Parathyroid adenoma (tissue), 2 donors: ENCODE data around the gene KRT14.
"Not testable (repeated sequence)": the region's sequence is repeated elsewhere in the genome, so short reads cannot be mapped to it uniquely, and the experiment has no call there.

Experiments
- H2AFZ ChIP-seq: fragments of 300-600 bp; sonication (generic); one replicate; pipeline ENCODE4 v1.7.0; 2017; ENCODE audit warnings: antibody characterized with exemption, mild to moderate bottlenecking
- H3K27ac ChIP-seq: fragments of 300-600 bp; sonication (generic); one replicate; pipeline ENCODE4 v1.7.0; 2017
- H3K27me3 ChIP-seq: fragments of 300-600 bp; sonication (generic); one replicate; pipeline ENCODE4 v1.7.0; 2017; ENCODE audit warnings: low read length; ENCODE audit not compliant: control insufficient read depth, insufficient read depth
- H3K36me3 ChIP-seq: fragments of 300-600 bp; sonication (generic); one replicate; pipeline ENCODE4 v1.7.0; 2017; ENCODE audit warnings: low read length; ENCODE audit not compliant: control insufficient read depth, insufficient read depth
- H3K4me1 ChIP-seq: fragments of 300-600 bp; sonication (generic); one replicate; pipeline ENCODE4 v1.7.0; 2017; ENCODE audit warnings: control low read depth
- H3K4me2 ChIP-seq: fragments of 300-600 bp; sonication (generic); one replicate; pipeline ENCODE4 v1.7.0; 2017; ENCODE audit warnings: low read length
- H3K4me3 ChIP-seq: fragments of 300-600 bp; sonication (generic); one replicate; pipeline ENCODE4 v1.7.0; 2017; ENCODE audit warnings: low read depth, low read length
- H3K79me2 ChIP-seq: fragments of 300-600 bp; sonication (generic); one replicate; pipeline ENCODE4 v1.7.0; 2017; ENCODE audit warnings: control low read depth
- H3K9ac ChIP-seq: fragments of 300-600 bp; sonication (generic); one replicate; pipeline ENCODE4 v1.7.0; 2017; ENCODE audit warnings: mild to moderate bottlenecking
- H3K9me3 ChIP-seq: fragments of 300-600 bp; sonication (generic); one replicate; pipeline ENCODE4 v1.7.0; 2017; ENCODE audit warnings: low read length; ENCODE audit not compliant: control insufficient read depth
- TF ChIP-seq, protein P1 (sequence below): fragments of 300-600 bp; sonication (generic); IDR thresholded peaks from one replicate; pipeline ENCODE4 v1.7.0; 2017; ENCODE audit warnings: antibody characterized with exemption, mild to moderate bottlenecking
- donor health status: primary hyperparathyroidism.

Gene KRT14

GRCh38 chr17:41592601-41593305 is 6.1 kb upstream of the KRT14 start:
- Histone ChIP-seq H3K79me2 (no peaks in the 10 kb centered on the region), H3K4me3 (no peak overlapping the region), H3K36me3 (no peaks in the 10 kb centered on the region), H3K4me2 (no peak overlapping the region), H2AFZ (no peak overlapping the region), H3K27ac (no peak overlapping the region), H3K27me3 (no peaks in the 10 kb centered on the region), H3K9me3 (no peaks in the 10 kb centered on the region), H3K9ac (no peak overlapping the region), H3K4me1 (no peaks in the 10 kb centered on the region)
- TF ChIP-seq, protein P1, sequence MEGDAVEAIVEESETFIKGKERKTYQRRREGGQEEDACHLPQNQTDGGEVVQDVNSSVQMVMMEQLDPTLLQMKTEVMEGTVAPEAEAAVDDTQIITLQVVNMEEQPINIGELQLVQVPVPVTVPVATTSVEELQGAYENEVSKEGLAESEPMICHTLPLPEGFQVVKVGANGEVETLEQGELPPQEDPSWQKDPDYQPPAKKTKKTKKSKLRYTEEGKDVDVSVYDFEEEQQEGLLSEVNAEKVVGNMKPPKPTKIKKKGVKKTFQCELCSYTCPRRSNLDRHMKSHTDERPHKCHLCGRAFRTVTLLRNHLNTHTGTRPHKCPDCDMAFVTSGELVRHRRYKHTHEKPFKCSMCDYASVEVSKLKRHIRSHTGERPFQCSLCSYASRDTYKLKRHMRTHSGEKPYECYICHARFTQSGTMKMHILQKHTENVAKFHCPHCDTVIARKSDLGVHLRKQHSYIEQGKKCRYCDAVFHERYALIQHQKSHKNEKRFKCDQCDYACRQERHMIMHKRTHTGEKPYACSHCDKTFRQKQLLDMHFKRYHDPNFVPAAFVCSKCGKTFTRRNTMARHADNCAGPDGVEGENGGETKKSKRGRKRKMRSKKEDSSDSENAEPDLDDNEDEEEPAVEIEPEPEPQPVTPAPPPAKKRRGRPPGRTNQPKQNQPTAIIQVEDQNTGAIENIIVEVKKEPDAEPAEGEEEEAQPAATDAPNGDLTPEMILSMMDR: no peak

DNA sequence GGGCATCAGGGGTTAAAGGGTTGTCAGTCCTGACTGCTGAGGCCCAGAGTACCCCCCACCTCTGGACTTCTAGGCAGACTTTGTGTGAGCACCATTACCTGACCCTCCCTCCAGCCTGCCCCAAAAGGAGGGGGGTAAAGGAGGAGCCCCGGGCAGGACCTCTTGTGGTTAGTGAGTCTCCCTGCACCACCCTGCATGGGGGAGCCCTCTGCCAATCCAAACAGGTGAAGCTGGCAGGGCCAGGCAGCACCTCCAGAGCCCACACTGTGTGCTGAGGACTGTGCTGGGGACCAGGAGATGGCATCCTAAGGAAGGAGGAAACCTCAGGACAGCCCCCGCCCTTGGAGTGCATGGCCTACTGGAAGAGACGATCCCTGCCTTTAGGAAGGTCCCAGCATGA is 2.6 kb upstream of the KRT14 start:
- TF ChIP-seq, protein P1: no peak
- no peak overlapping the region for H3K4me3 ChIP-seq
- H3K79me2 ChIP-seq: no peaks in the 10 kb centered on the region
- no peak overlapping the region for H3K27ac ChIP-seq
- H3K9me3 ChIP-seq: no peaks in the 10 kb centered on the region
- no peak overlapping the region for H3K4me2 ChIP-seq
- no peaks in the 10 kb centered on the region for H3K36me3 ChIP-seq
- no peak overlapping the region for H3K9ac ChIP-seq
- H3K4me1 ChIP-seq: no peaks in the 10 kb centered on the region
- no peak overlapping the region for H2AFZ ChIP-seq
- H3K27me3 ChIP-seq: no peaks in the 10 kb centered on the region

DNA sequence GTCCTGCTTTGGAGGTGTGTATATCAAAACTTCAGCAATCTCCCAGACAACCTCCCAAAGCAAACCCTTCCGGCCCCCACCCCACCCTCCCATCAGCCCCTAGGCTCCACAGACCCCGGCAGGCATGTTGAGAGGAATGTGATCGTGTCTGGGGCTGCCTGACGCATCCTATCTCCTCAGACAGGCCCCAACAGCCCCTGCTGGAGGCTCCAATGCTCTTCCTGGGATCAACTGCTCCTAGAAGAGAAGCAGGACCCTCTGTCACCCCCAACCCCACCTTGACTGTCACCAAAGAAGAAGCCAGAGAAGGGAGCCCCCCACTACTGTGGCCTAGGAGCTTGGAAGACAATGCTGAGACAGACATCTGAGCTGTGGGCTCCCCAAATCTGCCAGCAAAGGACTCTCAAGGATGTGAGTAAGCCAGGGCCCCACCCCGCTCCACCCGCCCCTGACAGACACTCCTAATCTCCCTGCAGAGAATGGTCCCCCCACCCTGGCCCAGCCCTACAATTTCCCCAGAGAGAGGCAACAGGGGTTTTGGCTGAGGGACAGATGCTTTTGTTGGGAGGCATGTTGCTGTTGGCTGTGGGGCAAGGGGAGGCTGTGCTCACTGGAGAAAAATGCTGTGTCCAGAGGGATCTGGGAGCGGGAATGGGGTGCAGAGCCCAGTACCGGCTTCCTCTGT is 1.6 kb upstream of the KRT14 start:
- H3K27ac ChIP-seq: no peak overlapping the region
- H3K27me3 ChIP-seq: no peaks in the 10 kb centered on the region

DNA sequence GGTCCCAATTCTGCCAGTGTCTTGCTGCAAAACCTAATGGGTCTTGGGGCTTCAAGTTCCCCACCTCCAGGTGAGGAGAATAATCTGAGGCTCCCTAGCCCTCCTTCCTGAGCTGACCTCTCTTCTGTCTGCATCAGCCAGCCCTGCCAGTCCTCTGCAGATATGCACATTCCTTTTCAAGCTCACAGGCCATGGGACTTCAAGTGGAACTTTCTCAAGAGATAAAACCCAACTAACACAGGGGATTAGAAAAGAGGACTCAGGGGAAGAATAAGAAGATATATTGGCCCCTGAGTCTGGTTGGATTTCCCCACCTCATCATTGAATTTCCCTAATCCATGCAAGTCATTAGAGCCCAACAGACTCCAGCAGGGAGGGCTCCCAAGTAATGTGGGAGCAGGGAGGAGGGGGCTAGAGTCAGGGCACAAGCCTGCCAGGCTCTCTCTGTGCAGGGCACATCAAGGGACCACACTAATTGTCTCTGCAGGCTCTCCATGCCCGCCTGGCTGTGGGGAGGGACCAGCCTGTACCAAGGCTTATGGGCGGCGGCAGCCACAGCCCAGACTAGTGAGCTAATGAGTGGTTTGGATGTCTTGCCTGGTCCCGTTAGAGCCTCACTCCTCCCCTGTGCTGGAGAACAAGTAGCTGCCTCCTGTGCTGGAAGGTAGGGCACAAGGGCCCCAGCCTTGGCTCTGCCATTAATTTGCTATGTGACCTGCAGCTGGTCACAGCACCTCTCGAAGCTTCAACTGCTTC is 1.2 kb downstream of the KRT14 start:
- Histone ChIP-seq H3K4me3 (no peak overlapping the region), H2AFZ (no peak overlapping the region), H3K4me1 (no peaks in the 10 kb centered on the region), H3K36me3 (no peaks in the 10 kb centered on the region), H3K9me3 (no peaks in the 10 kb centered on the region), H3K4me2 (no peak overlapping the region), H3K79me2 (no peaks in the 10 kb centered on the region), H3K27me3 (no peaks in the 10 kb centered on the region), H3K9ac (no peak overlapping the region), H3K27ac (no peak overlapping the region)
- TF ChIP-seq, protein P1: no peak

More for the DNA sequence above, 1.6 kb upstream of the KRT14 start:
- Histone ChIP-seq H3K36me3 (no peaks in the 10 kb centered on the region), H3K9me3 (no peaks in the 10 kb centered on the region), H3K9ac (no peak overlapping the region), H2AFZ (no peak overlapping the region), H3K4me3 (no peak overlapping the region), H3K79me2 (no peaks in the 10 kb centered on the region), H3K4me2 (no peak overlapping the region), H3K4me1 (no peaks in the 10 kb centered on the region)
- TF ChIP-seq, protein P1: no peak

GRCh38 chr17:41584331-41584927 is 2.3 kb downstream of the KRT14 start:
- H3K27me3 ChIP-seq, H3K4me2 ChIP-seq, H3K4me1 ChIP-seq, H3K79me2 ChIP-seq, H3K27ac ChIP-seq, H3K9ac ChIP-seq, H3K36me3 ChIP-seq, H3K4me3 ChIP-seq, H2AFZ ChIP-seq, H3K9me3 ChIP-seq: not testable (repeated sequence)
